NCI-H345 (cell line): ENCODE measurements around the gene MRPL50.
A peak's percentile ranks its signal among the peaks of the same experiment; 100 is the strongest.

ENCODE experiments used
- DNase-seq: peaks from one replicate; lab custom pipeline; 2025; lab: John Stamatoyannopoulos, UW

Gene MRPL50

DNA sequence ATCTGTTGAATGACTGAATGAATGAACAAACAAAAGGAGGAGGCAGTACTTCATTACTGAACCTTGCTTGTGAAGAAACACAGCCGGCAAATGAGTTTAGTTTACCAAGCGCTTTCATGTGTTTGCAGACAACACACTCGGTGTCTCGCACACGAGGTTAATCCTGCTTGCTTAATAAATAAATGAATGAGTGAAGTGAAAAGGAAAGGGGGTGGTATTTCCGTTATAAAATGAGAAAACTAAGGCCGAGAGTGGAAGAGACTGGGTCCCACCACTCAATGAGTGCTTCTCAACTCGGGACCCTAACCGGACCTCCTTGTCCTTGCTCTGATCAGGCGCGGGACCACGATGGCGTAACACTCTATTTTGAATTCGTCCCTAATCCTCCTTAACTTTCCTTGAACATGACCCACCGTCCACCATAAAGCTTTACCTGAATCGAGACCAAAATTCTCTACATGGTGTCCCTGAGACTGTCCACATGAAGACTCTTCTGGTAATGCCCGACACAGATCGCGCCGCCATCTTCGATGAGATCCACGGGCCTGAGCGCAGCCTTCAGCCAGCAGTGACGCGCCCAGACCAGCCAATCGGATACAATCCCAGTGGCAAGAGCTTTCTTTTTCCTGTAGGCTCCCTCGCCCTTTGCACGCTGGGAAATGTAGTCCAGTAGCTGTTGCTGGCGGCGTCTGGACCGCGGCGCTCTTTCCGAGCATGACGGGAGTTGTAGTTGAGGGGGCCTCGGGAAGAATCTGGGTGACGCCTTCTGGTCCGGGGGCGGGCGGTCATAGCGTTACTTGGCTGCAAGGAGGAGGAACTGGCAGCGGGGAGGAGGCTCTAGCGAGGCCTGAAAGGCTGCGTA, at the start of gene MRPL50, which contains the start of gene ZNF189:
Gene MRPL50, minus strand, starts transcription at position 551 of the 862 bp plus-strand sequence. Its CDS starts 26 bp downstream, at position 525.
Gene ZNF189, plus strand, starts transcription at position 784 of the 862 bp plus-strand sequence. CDS start 306 bp downstream, outside the sequence.
- peak; percentile 99 for DNase-seq

- DNase-seq: no peak
These were observed 48.3 kb upstream of the MRPL50 start for GRCh38 chr9:101446732-101447131.

- DNase-seq: no peak
These were observed 47.1 kb upstream of the MRPL50 start for GRCh38 chr9:101445353-101446029.

GRCh38 chr9:101443364-101443771, 45.0 kb upstream of the MRPL50 start:
- DNase-seq: peak; percentile 85

GRCh38 chr9:101442736-101443135, 44.3 kb upstream of the MRPL50 start:
- no peak for DNase-seq

DNA sequence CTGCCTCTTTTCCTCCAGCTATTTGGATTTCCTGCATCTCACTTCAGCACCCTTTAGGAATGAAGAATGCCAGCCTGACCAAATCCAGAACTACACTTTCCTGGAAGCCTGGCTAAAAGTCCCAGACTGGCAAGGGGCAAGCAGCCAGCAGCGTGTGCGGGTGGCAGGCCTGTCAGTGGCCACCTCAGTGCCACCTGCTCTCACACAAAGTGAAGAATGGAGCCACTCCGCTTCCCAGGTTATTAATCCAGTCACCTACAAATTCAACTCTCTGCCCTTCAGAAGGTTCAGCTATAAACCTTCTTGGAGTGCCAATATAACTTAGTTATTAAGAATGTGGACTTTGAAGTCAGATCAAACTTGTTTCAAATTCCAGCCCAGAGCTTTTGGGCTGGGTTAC, 43.9 kb upstream of the MRPL50 start:
- DNase-seq: no peak

DNA sequence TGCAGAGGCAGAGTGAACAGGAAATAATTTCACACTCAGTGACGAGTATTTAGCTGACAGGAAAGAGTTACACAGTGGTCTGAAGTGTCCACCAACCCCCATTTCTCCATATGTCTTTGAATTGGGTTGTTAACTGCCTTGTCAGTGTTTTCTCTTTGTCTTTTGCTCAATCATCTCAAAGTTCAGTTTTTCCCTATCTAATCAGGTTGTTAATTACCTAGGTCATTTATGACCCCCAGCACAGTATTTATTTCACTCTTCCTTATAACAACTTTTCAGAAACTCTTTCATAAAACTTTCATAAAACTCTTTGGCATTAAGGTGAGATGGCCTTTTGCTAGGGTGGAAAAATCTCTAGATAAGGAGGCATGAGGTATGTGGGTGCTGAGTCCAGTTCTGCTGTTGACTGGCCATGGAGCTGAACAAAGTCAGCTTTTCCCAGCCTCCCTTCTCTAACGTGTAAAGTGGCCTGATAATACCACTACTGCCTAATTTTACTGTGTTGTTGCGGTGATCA, 42.4 kb upstream of the MRPL50 start:
- no peak for DNase-seq

- DNase-seq: no peak
These were observed 40.1 kb upstream of the MRPL50 start for GRCh38 chr9:101438523-101438922.

- no peak for DNase-seq
These were observed 39.4 kb upstream of the MRPL50 start for GRCh38 chr9:101437806-101438232.

GRCh38 chr9:101435601-101436079, 37.2 kb upstream of the MRPL50 start, which contains the start of gene ALDOB:
TSS of gene ALDOB (minus strand) at chr9:101435774. CDS start at chr9:101430887, 4,887 bp downstream.
- DNase-seq: no peak

- DNase-seq: no peak
These were observed 36.6 kb upstream of the MRPL50 start for GRCh38 chr9:101434998-101435397.

DNA sequence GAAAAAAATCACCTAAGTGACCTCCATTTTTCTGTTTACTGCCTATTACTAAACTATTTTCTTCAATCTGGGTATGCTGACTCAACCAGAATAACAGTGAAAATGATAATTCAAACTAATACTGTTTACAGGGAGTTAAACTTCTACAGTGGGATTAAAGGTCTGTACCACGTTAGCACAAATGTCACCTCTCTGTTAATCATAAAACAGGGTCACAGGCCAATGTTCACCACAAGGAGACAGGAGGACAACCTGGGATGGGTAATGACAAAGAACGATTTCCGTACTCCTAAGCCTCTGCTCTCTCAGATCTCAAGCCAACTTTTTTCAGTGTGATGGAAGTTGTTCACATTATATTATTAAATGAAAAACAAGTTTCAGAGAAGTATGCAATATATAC, 34.8 kb upstream of the MRPL50 start:
- DNase-seq: no peak

DNA sequence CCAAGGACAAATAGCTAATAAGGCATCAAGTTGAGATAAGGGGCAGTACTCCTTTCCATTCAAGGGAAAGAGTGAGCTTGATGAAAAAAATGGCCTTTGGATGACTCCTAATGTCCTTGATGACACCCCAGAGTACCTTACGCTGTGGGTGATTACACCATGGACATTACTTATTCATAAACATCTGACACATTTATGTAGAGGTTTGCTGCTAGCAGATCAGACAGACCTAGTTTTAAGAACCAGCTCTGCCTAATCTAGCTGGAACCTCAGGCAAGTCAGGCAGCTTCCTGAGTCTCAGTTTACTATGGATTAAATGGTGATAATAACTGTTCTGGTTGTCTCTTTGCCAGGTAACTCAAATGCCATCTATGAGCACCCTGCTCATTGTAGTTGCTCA, 34.3 kb upstream of the MRPL50 start:
- no peak for DNase-seq

DNA sequence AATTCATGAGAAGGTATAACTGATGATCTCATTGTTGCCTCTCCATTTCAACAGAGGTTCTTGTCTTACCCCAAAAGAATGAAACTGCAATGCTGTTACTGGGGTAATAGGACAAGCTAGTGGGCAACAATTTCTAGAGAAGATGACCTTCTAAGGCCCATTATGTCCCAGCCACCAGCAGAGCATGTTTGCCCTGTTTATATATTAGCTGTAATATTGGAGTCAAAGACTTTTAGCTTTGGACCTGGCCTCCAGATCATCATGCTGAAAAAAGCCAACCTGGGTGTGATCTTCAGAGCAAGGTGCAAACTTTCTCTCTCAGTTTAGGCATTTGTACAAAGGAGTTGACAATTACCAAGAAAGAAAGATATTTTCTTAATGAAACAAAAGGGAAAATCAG, 33.8 kb upstream of the MRPL50 start:
- no peak for DNase-seq

GRCh38 chr9:101429736-101430135, 31.3 kb upstream of the MRPL50 start:
- DNase-seq: no peak

DNA sequence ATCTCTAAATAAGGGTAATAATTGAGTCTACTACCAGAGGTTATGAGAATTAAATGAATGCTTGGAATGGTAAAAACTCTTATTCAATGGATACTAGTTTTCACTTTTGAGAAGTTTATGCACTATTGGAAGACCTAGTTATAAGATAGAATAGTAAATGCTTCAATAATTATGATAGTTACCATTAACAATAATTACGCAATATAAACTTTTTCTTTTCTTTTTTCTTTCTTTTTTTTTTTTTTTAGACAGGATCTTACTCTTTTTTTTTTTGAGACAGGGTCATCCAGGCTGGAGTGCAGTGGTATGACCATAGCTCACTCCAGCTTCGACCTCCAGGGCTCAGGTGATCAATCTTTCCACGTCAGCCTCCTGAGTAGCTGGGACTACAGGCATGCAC, 30.5 kb upstream of the MRPL50 start:
- DNase-seq: no peak

DNA sequence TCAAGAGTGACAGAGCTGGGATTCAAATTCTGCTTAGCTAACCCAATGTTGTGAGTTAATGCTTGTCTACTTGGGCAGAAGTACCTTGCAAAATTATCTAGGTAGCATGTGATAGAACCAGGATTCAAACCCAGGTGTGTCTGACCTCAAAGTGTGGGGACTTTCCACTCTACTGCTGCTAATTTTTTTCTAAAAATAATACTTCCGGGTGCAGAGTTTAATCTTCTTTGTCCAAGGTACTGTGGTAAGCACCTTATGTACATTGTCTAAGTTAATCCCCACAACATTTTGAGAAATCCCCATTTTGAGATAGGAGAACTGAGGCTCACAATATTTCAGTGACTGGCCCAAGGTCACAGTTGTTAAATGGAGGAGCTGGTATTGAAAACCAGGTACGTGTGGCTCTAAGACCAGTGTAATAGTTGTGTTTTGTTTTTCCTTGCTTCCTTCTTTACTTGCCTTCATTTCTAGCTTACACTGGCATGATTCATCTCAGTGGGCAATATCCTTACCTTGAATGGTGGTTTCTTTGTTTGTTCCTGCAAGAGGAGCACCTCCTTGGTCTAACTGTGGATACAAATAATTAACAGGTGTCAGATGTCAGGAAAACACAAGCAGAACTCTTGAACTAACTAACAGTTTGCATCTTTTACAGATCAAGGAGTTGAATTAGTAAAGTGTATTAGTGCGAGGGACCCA, 29.7 kb upstream of the MRPL50 start:
- DNase-seq: no peak

- no peak for DNase-seq
These were observed 28.9 kb upstream of the MRPL50 start for GRCh38 chr9:101427358-101427757.

DNA sequence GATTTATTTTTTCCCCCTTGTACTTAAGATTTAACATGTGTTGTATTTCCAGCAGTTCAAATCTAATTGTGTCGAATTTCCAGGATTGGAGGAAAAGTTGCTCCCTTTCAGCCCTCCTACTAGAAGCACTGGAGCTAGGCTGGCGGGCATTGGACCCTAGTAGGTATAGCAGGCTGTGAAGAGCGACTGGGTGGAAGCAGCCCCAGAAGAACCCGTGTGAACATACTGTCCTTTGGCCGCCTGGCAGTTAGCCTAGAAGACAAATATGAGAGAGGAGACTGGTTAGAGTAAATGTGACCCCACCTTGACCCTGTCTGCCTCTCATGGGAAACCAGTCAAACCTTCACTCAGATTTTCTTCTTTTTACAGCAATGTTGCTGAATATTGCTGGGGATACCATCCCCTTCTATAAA, 23.2 kb upstream of the MRPL50 start:
- no peak for DNase-seq

DNA sequence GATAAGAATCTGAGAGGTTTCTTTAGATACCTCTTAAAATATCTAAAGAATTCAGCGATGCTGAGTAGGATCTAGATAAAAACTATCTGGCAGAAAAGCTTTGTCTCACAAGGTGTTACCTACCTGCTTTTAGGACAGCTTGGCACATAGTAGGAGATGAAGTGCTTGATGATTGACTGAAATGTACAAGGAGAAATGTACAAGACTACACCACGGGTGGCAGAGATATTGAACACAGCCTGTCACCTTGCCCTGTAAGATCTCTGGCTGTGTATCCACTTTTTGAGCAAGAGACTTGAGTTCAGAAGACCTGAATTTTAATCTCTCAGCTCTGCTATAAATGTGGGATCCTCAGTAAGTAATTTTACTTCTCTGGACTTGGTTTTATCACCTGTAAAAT, 21.4 kb upstream of the MRPL50 start:
- no peak for DNase-seq

DNA sequence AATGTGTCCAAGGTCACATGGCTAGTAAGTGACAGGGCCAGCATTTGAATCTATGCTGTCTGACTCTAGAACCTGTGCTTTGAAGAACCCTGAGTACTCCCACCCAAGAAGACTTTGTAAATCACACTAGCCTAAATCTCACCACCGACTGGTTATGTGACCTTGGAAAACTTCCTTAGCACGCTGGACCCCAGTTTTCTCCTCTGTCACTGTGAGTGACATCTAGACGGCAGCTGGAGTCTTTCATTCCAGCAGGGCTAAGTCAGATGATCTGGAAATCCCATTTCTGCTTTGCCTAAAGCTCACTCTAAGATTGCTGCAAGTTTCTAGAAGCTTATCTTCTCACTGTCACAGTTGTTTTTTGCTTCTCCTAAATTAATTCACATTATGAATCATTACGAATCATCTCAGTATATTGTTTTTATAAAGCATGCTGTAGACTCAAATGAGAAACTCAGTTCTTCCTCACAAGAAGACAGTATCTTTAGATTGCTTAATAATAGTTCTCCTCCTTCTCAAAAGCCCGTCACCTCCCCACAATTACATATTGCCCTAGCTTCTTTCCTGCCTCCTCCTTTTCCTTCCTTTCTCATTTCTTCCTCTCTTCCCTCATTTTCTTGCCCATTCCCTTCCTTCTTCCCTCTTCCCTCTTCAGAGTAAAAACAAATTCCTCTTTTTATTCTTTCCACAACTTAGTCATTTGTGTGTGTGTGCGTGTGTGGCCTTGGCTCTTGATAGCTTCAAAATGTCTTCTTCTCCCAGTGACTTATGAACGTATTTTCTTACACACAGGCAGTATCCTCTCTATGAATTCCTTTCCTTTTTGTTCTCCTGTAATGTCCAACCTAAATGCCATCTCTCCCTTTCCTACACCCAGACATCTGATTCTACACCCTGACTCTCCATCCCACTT, 20.4 kb upstream of the MRPL50 start:
- no peak for DNase-seq
